ENCODE results near the gene FTO.

The FTO gene

DNA sequence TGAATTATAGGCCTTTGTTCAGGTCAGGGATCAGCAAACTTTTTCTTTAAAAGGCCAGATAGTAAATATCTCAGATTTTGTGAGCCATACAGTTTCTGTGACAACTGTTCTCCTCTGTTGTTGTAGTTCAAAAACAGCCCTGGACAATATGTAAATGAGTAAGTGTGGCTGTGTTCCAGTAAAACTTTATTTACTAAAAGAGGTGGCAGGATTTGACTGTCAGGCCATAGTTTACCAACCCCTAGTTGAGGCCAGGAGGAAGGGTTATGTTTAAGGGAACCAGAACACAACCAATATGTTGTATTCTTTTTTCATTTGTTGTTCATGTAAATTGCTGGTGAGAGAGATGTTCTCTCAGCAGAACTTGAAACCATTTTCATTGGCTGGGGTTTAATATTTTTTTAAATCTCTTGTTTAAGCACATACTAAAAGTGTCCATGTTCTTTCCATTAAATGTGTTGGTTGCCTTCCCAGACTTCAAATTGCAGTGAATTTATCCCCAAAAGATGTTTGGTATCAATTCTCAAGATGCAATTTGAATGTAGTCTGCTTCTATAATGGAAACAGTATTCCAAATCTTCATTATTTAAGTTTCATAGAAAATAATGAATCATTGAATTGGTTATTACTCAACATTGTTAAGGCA, 260.3 kb downstream of the FTO start:
- Histone ChIP-seq H3K4me1 (peaks cover 0 to 11% (median 1%) of the 10 kb centered on the region in 4 donors), H3K27ac (no peak overlapping the region), H3K9me3 (no peaks in the 10 kb centered on the region), H3K4me3 (no peak overlapping the region), H3K27me3 (no peaks in the 10 kb centered on the region), H3K36me3 (no peaks in the 10 kb centered on the region)
- TF ChIP-seq, protein P1, sequence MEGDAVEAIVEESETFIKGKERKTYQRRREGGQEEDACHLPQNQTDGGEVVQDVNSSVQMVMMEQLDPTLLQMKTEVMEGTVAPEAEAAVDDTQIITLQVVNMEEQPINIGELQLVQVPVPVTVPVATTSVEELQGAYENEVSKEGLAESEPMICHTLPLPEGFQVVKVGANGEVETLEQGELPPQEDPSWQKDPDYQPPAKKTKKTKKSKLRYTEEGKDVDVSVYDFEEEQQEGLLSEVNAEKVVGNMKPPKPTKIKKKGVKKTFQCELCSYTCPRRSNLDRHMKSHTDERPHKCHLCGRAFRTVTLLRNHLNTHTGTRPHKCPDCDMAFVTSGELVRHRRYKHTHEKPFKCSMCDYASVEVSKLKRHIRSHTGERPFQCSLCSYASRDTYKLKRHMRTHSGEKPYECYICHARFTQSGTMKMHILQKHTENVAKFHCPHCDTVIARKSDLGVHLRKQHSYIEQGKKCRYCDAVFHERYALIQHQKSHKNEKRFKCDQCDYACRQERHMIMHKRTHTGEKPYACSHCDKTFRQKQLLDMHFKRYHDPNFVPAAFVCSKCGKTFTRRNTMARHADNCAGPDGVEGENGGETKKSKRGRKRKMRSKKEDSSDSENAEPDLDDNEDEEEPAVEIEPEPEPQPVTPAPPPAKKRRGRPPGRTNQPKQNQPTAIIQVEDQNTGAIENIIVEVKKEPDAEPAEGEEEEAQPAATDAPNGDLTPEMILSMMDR (IDR thresholded peaks at IDR 0.05): no peak
- DNase-seq: no peak
- intact Hi-C loops (cut with DNase I; ENCODE audit: low total_unique reads): no loop called here

DNA sequence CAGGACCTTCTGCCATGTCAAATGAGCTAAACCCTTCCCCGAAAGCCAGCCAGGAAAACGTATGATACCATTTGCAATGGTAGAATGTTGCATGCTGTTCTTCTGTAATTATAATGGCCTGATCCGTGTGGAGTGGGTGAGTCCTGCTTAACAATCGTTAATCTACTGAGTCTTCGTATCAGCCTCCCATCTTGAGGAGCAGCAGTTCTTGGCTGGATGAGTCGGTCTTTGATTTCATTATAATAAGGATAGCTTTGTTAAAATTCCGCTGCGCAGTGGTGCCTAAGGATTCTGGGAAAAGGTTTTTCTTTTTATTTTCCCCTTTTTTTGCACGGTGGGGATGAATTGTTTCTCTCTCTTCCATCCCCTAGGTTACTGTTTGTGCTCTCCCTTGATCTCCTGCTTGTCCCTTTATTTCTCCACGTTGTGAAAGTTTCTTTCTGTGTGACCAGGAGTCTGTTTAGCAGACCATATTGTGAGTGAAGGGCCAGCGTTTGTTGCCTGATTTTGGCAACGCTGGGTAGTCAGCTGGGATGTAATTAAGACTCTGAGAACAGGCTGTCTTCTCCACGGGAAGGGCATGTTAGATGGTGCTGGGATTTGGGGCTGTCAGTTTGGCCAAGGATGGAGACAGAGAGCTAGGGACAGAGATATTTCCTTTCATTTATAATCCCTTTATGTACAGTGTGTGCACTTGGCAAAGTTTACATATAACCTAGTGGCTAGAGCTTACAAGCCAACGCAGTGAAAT, 263.0 kb downstream of the FTO start:
- no peaks in the 10 kb centered on the region for H3K27me3 ChIP-seq
- H3K36me3 ChIP-seq: no peaks in the 10 kb centered on the region
- H3K4me3 ChIP-seq: no peak overlapping the region
- intact Hi-C loops (cut with DNase I; ENCODE audit: low total_unique reads): no loop called here
- H3K27ac ChIP-seq: no peak overlapping the region
- DNase-seq: no peak
- H3K9me3 ChIP-seq: no peaks in the 10 kb centered on the region
- TF ChIP-seq, protein P1 (IDR thresholded peaks at IDR 0.05): no peak
- H3K4me1 ChIP-seq: peaks cover 0 to 11% (median 1%) of the 10 kb centered on the region in 4 donors

DNA sequence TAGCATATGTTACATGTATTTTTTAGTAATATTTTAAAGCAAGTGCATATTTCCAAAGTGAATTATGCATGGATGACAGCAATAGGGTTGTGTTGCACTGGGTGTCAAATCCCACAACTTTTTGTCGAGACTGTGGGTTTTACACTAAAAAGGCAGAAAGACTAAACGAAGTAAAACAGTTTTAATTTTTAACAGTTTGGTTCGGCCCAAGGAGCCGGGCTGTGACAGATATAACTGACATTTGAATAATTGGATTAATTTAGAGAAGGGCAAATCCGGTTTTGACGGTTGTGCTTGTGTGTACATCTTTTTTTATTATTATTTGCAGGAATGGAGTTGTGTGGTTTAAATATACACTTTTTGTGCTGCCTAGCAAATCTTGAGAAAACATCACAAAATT, 263.6 kb downstream of the FTO start:
- Histone ChIP-seq H3K9me3 (no peaks in the 10 kb centered on the region), H3K36me3 (no peaks in the 10 kb centered on the region), H3K4me1 (peaks cover 0 to 11% (median 1%) of the 10 kb centered on the region in 4 donors), H3K27me3 (no peaks in the 10 kb centered on the region), H3K4me3 (no peak overlapping the region), H3K27ac (no peak overlapping the region)
- intact Hi-C loops (cut with DNase I; ENCODE audit: low total_unique reads): no loop called here
- DNase-seq: no peak
- TF ChIP-seq, protein P1 (IDR thresholded peaks at IDR 0.05): no peak

DNA sequence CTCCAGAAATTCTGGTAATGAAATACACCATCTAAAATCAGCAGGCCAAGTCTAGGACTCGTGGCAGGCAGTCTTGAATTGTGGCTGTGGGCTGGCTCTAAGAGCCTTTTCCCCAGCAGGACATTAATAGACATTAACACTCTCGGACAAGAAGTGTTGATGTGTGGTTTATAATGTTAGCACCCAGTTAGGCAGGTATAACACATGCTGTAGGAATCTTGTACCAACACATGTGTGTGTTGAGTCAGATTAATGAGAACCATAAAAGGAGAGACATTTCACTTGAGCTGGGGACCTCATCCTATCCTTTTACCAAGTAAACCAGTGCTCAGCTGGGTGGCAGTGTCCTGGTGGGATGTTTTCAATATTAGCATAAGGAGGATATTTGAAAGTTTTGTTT, 264.5 kb downstream of the FTO start:
- H3K4me3 ChIP-seq: no peak overlapping the region
- H3K36me3 ChIP-seq: no peaks in the 10 kb centered on the region
- intact Hi-C loops (cut with DNase I; ENCODE audit: low total_unique reads): no loop called here
- H3K4me1 ChIP-seq: peaks cover 0 to 11% (median 1%) of the 10 kb centered on the region in 4 donors
- TF ChIP-seq, protein P1 (IDR thresholded peaks at IDR 0.05): no peak
- H3K27ac ChIP-seq: no peak overlapping the region
- H3K9me3 ChIP-seq: no peaks in the 10 kb centered on the region
- no peaks in the 10 kb centered on the region for H3K27me3 ChIP-seq
- no peak for DNase-seq

DNA sequence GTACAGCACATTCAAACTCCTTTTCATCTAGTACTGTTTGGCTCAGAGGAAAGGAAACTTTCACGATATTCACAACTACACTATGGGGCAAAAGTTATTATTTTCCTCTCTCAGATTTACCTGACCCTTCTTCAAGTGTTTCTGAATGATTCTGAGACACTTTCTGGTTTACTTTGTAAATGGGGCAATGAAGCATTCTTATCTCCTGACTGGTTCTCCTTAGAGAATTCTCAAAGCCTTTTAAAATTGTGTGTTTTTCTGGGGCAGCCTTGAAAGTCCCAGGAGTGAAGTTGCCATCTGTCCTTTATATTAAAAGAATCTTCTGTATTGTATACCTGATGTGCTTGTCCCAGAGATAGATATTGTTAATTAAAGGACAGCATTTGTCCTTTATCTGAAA, 264.9 kb downstream of the FTO start:
- no peak for DNase-seq
- H3K4me1 ChIP-seq: peaks cover 0 to 11% (median 1%) of the 10 kb centered on the region in 4 donors
- intact Hi-C loops (cut with DNase I; ENCODE audit: low total_unique reads): no loop called here

More for the DNA sequence above, 264.9 kb downstream of the FTO start:
- Histone ChIP-seq H3K27me3 (no peaks in the 10 kb centered on the region), H3K27ac (no peak overlapping the region), H3K4me3 (no peak overlapping the region), H3K36me3 (no peaks in the 10 kb centered on the region), H3K9me3 (no peaks in the 10 kb centered on the region)
- TF ChIP-seq, protein P1 (IDR thresholded peaks at IDR 0.05): no peak
